HepG2 (cell line): Measurements from ENCODE around the gene ARHGAP26. TPM values are rescaled to one million over a fixed set of nuclear protein-coding genes. Genes with fewer than 3 reads are reported as not detected.

Source experiments
- ATAC-seq: fragments of 200-7000 bp; cut with Tn5 transposase; 3 replicates; pipeline ENCODE4 v1.9.1; 2020; ENCODE audit warnings: mild to moderate bottlenecking, moderate library complexity
- BruUV-seq: library from RNA; stranded (reverse); fragments of 400-500 nt; replicated peaks from 2 replicates; lab custom pipeline; 2021; lab: Mats Ljungman, UMichigan
- CTCF ChIA-PET: fragments of 300-600 bp; formaldehyde crosslinking; extraction: SDS; loops from one replicate; lab custom pipeline; 2021; ENCODE audit warnings: low total read pairs, inconsistent platforms, low intra/inter-chr PET ratio; lab: Yijun Ruan, JAX
- POLR2A ChIA-PET: fragments of 350-600 bp; sonication (Branson Sonifier 250); formaldehyde crosslinking; loops from one replicate; lab custom pipeline; 2020; ENCODE audit warnings: antibody characterized with exemption, inconsistent platforms; lab: Yijun Ruan, JAX
- DNase-seq: peaks from one replicate; pipeline ENCODE4 v3.0.0-alpha.2; 2015; ENCODE audit warnings: low spot score
- FAIRE-seq: peaks from 3 replicates; lab custom pipeline; 2011; peaks lifted over from hg19 to GRCh38; lab: Jason Lieb, UNC
- H2AFZ ChIP-seq: one replicate; pipeline ENCODE4 v1.6.1; 2011; ENCODE audit warnings: low read length, inconsistent platforms
- H3K27ac ChIP-seq: fragments of 300-600 bp; 3 replicates; pipeline ENCODE4 v1.8.0; 2011; ENCODE audit warnings: mixed run types, mild to moderate bottlenecking, mixed read lengths, low read length, inconsistent platforms; ENCODE audit not compliant: insufficient read depth; ENCODE audit errors: extremely low read length
- H3K27me3 ChIP-seq, 2 experiments: fragments of 200-600 bp in 1 of 2; 2 replicates in 1 of 2; 3 replicates in 1 of 2; pipeline versions ENCODE4 v1.6.0 to v1.8.0; 2011; ENCODE audit warnings: low read length in 2 of 2, mild to moderate bottlenecking in 2 of 2, moderate library complexity in 2 of 2, inconsistent platforms in 1 of 2; ENCODE audit not compliant: insufficient read depth in 2 of 2, control insufficient read depth in 1 of 2
- H3K36me3 ChIP-seq, 2 experiments: fragments of 200-600 bp in 1 of 2; replicated peaks in 1 of 2; 2 replicates in 1 of 2; 3 replicates in 1 of 2; pipeline versions ENCODE4 v1.5.1 to v1.8.0; 2011; ENCODE audit warnings: low read length in 2 of 2, inconsistent platforms in 1 of 2; ENCODE audit not compliant: insufficient read depth in 2 of 2, control insufficient read depth in 1 of 2
- H3K4me1 ChIP-seq: 2 replicates; pipeline ENCODE4 v1.5.1; 2012; ENCODE audit warnings: low read length, inconsistent platforms; ENCODE audit not compliant: insufficient read depth
- H3K4me2 ChIP-seq: 2 replicates; pipeline ENCODE4 v1.6.0; 2011; ENCODE audit warnings: low read depth, low read length, inconsistent platforms
- H3K4me3 ChIP-seq, 3 experiments: fragments of 200-600 bp in 1 of 3; sonication (generic), shearing (Covaris generic) in 1 of 3; replicated peaks in 1 of 3; 2 replicates each; pipeline ENCODE4 v1.5.1; 2011 to 2016; ENCODE audit warnings: low read length in 3 of 3, inconsistent platforms in 2 of 3, low read depth in 2 of 3, mild to moderate bottlenecking in 2 of 3, control low read depth in 1 of 3, mixed read lengths in 1 of 3; ENCODE audit not compliant: insufficient read depth in 1 of 3
- H3K79me2 ChIP-seq: one replicate; pipeline ENCODE4 v1.6.1; 2011; ENCODE audit warnings: low read length, inconsistent platforms; ENCODE audit not compliant: insufficient read depth
- H3K9ac ChIP-seq: 2 replicates; pipeline ENCODE4 v1.6.0; 2011; ENCODE audit warnings: mild to moderate bottlenecking, low read depth, low read length, inconsistent platforms; ENCODE audit not compliant: insufficient read depth
- H3K9me3 ChIP-seq: 2 replicates; pipeline ENCODE4 v1.5.1; 2012; ENCODE audit warnings: mild to moderate bottlenecking, low read length
- H4K20me1 ChIP-seq: 2 replicates; pipeline ENCODE4 v1.6.0; 2011; ENCODE audit warnings: inconsistent platforms, mild to moderate bottlenecking, low read length, moderate library complexity; ENCODE audit not compliant: insufficient read depth
- HDAC6 ChIP-seq: fragments of 200-600 bp; sonication (generic); IDR thresholded peaks from 2 replicates; pipeline ENCODE4 v1.7.0; 2017; ENCODE audit warnings: mild to moderate bottlenecking, antibody characterized with exemption, low read length, low read depth
- NKX3-1 ChIP-seq: sonication (generic); formaldehyde crosslinking; IDR thresholded peaks from 2 replicates; pipeline ENCODE4 v1.5.0; 2020; ENCODE audit warnings: missing genetic modification reagents
- ZNF572 ChIP-seq: sonication (generic); formaldehyde crosslinking; IDR thresholded peaks from 2 replicates; pipeline ENCODE4 v1.5.1; 2020; ENCODE audit warnings: mild to moderate bottlenecking, missing genetic modification reagents
- ZNF724P ChIP-seq: sonication (generic); formaldehyde crosslinking; IDR thresholded peaks from 2 replicates; pipeline ENCODE4 v1.8.0; 2022; ENCODE audit warnings: missing genetic modification reagents, borderline replicate concordance
- WGBS: methylation state at CpG from one replicate; pipeline ENCODE4 v1.1.6; 2017; ENCODE audit warnings: low lambda C conversion rate; 5-methylcytosine and 5-hydroxymethylcytosine counted together
- in situ Hi-C: cut with HindIII; loops from 2 replicates; pipeline ENCODE4 v1.10.0; 2017; ENCODE audit warnings: low pct_unique_long_range_greater_than_20kb; ENCODE audit not compliant: extremely low pct_ligation_motif_present
- intact Hi-C: fragments of 100-400 bp; cut with micrococcal nuclease; formaldehyde crosslinking; loops from one replicate; pipeline ENCODE4 v1.10.0; 2022; ENCODE audit not compliant: unreplicated experiment
- polyA plus RNA-seq, 8 experiments: library from polyadenylated mRNA; depleted of rRNA in 3 of 8; stranded (reverse) in 7 of 8; unstranded in 1 of 8; fragments of >200 nt; fragmentation: Illumina TruSeq in 4 of 8; extraction: Trizol in 4 of 8; gene quantifications; 2 replicates each; pipeline versions ENCODE4 v1.2.1 to v1.2.3, GENCODE V29; 2011 to 2016; ENCODE audit warnings: low read depth in 4 of 8, missing spikeins in 1 of 8, mixed read lengths in 1 of 8; ENCODE audit not compliant: insufficient read depth in 1 of 8
- total RNA-seq, 5 experiments: library from RNA; depleted of rRNA; stranded (reverse); fragments of >200 nt; fragmentation: Illumina TruSeq; extraction: Trizol; gene quantifications; 2 replicates each; pipeline ENCODE4 v1.2.3, GENCODE V29; 2016; ENCODE audit warnings: low read depth in 1 of 5
- TF ChIP-seq, protein P1 (sequence below): sonication (generic); formaldehyde crosslinking; IDR thresholded peaks from 2 replicates; pipeline ENCODE4 v1.5.0; 2020; ENCODE audit warnings: missing genetic modification reagents
- TF ChIP-seq, protein P2 (sequence below): sonication (generic); formaldehyde crosslinking; IDR thresholded peaks from 2 replicates; pipeline ENCODE4 v1.5.0; 2020; ENCODE audit warnings: missing genetic modification reagents, mild to moderate bottlenecking, borderline replicate concordance
- TF ChIP-seq, protein P3 (sequence below): IDR thresholded peaks from 2 replicates; pipeline ENCODE4 v1.4.0; 2020; ENCODE audit warnings: mild to moderate bottlenecking, missing genetic modification reagents

Gene ARHGAP26
- total and polyA plus RNA-seq, 2 of the 13 experiments (the other 11 are each of a cell fraction or from before 2014, with no cell fraction given), result 9.6 to 18.2 TPM

DNA sequence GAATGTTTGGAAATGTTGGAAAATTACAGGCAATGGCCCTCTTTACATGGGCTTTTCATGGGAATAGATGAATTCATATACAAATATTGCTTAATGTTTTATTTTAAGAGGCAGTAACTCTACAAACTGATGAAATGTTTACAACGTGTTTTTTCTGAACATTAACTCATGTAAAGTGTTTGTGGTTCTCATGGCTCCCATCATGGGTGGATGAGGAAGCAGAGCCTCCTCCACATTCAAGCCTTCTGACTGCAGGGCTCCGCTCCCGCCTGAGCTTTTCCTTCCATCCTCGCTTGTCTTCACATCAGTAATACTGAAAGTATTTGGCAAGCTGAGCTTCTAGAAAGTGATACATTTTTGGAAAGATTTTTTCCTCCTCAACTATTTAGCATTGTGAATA, 204.2 kb downstream of the ARHGAP26 start (continued):
- TF ChIP-seq ZNF572 (CRISPR knock-in tag) (no peak), NKX3-1 (CRISPR knock-in tag) (no peak), ZNF724P (CRISPR knock-in tag) (no peak), HDAC6 (no peak)
- TF ChIP-seq, protein P1, sequence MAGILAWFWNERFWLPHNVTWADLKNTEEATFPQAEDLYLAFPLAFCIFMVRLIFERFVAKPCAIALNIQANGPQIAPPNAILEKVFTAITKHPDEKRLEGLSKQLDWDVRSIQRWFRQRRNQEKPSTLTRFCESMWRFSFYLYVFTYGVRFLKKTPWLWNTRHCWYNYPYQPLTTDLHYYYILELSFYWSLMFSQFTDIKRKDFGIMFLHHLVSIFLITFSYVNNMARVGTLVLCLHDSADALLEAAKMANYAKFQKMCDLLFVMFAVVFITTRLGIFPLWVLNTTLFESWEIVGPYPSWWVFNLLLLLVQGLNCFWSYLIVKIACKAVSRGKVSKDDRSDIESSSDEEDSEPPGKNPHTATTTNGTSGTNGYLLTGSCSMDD, result no peak
- TF ChIP-seq, protein P2, sequence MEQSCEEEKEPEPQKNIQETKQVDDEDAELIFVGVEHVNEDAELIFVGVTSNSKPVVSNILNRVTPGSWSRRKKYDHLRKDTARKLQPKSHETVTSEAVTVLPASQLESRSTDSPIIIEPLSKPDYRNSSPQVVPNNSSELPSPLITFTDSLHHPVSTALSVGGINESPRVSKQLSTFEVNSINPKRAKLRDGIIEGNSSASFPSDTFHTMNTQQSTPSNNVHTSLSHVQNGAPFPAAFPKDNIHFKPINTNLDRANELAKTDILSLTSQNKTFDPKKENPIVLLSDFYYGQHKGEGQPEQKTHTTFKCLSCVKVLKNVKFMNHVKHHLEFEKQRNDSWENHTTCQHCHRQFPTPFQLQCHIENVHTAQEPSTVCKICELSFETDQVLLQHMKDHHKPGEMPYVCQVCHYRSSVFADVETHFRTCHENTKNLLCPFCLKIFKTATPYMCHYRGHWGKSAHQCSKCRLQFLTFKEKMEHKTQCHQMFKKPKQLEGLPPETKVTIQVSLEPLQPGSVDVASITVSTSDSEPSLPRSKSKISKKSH (CRISPR knock-in tag), result no peak

DNA sequence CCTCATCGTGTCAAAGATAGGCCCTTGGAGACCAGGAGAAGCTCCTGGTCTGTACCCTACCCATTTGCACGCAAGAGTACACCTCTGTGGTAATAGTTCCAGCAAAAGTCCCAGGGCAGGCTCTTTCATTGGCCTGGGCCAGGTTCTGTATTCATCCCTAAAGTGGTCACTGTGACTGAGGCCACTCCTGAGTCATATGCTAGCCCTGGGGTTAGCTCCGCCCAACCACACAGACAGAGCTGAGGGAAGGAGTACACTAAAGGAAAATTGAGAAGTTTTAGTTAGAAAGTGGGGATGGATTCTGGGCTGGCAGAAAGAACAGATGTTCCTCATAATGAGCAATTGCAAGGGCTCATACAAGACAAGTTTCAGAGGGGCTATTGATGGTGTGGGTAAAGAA, 206.7 kb downstream of the ARHGAP26 start:
- H3K9ac ChIP-seq, result no peak overlapping the region
- TF ChIP-seq, protein P3, sequence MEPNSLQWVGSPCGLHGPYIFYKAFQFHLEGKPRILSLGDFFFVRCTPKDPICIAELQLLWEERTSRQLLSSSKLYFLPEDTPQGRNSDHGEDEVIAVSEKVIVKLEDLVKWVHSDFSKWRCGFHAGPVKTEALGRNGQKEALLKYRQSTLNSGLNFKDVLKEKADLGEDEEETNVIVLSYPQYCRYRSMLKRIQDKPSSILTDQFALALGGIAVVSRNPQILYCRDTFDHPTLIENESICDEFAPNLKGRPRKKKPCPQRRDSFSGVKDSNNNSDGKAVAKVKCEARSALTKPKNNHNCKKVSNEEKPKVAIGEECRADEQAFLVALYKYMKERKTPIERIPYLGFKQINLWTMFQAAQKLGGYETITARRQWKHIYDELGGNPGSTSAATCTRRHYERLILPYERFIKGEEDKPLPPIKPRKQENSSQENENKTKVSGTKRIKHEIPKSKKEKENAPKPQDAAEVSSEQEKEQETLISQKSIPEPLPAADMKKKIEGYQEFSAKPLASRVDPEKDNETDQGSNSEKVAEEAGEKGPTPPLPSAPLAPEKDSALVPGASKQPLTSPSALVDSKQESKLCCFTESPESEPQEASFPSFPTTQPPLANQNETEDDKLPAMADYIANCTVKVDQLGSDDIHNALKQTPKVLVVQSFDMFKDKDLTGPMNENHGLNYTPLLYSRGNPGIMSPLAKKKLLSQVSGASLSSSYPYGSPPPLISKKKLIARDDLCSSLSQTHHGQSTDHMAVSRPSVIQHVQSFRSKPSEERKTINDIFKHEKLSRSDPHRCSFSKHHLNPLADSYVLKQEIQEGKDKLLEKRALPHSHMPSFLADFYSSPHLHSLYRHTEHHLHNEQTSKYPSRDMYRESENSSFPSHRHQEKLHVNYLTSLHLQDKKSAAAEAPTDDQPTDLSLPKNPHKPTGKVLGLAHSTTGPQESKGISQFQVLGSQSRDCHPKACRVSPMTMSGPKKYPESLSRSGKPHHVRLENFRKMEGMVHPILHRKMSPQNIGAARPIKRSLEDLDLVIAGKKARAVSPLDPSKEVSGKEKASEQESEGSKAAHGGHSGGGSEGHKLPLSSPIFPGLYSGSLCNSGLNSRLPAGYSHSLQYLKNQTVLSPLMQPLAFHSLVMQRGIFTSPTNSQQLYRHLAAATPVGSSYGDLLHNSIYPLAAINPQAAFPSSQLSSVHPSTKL (CRISPR knock-in tag), result no peak
- TF ChIP-seq, all 625 proteins: peak for 0
- DNase-seq (no peak), FAIRE-seq (no peak), ATAC-seq (no peak)
- BruUV-seq, result no TSS peak
- Histone ChIP-seq H3K4me3 (no peak overlapping the region), H4K20me1 (no peaks in the 10 kb centered on the region), H3K4me2 (no peak overlapping the region), H3K79me2 (no peaks in the 10 kb centered on the region), H2AFZ (no peak overlapping the region), H3K27me3 (no peaks in the 10 kb centered on the region), H3K27ac (no peak overlapping the region), H3K36me3 (no peaks in the 10 kb centered on the region), H3K4me1 (peaks cover 24% of the 10 kb centered on the region), H3K9me3 (no peaks in the 10 kb centered on the region)
- POLR2A ChIA-PET, result no interaction called here
- intact Hi-C loops, result no loop called here
- 100% methylated on average over 3 of the region's 3 CpGs for WGBS
- in situ Hi-C loops, result no loop called here
- CTCF ChIA-PET, result no interaction called here
